ENCODE data around the gene TTC23. TPM values are rescaled to one million over a fixed set of nuclear protein-coding genes. Genes with fewer than 3 reads are reported as not detected.
"Not testable (repeated sequence)": the region's sequence is repeated elsewhere in the genome, so short reads cannot be mapped to it uniquely, and the experiment has no call there.

The TTC23 gene
- total RNA-seq, 2 donors from 2014 or later: 0.30 TPM; not detected in 1

- Mint-ChIP-seq H3K4me1 (peaks cover 2% of the 10 kb centered on the region), H3K4me3 (no peak overlapping the region), H3K36me3 (ENCODE audit: low read depth) (peaks cover 4% of the 10 kb centered on the region), H3K27me3 (peaks cover 11% of the 10 kb centered on the region), H3K27ac (no peak overlapping the region)
- H3K9me3 ChIP-seq (ENCODE audit: control insufficient read depth, low read length, poor library complexity, severe bottlenecking): no peaks in the 10 kb centered on the region
- DNase-seq (no peak), ATAC-seq (no peak)
Observed at GRCh38 chr15:99241752-99242151, 7.6 kb downstream of the TTC23 start.

GRCh38 chr15:99239545-99240198 is 9.7 kb downstream of the TTC23 start:
- Mint-ChIP-seq H3K4me1 (peaks cover 2% of the 10 kb centered on the region), H3K36me3 (ENCODE audit: low read depth) (peaks cover 6% of the 10 kb centered on the region), H3K27me3 (peaks cover 11% of the 10 kb centered on the region), H3K4me3 (no peak overlapping the region), H3K27ac (no peak overlapping the region)
- DNase-seq (no peak), ATAC-seq (peak; percentile 57)
- H3K9me3 ChIP-seq (ENCODE audit: control insufficient read depth, low read length, poor library complexity, severe bottlenecking): no peaks in the 10 kb centered on the region

- ATAC-seq (no peak), DNase-seq (no peak)
- Mint-ChIP-seq H3K36me3 (ENCODE audit: low read depth) (peaks cover 6% of the 10 kb centered on the region), H3K4me3 (no peak overlapping the region), H3K27me3 (peaks cover 11% of the 10 kb centered on the region), H3K4me1 (peaks cover 2% of the 10 kb centered on the region), H3K27ac (no peak overlapping the region)
- H3K9me3 ChIP-seq (ENCODE audit: control insufficient read depth, low read length, poor library complexity, severe bottlenecking): no peaks in the 10 kb centered on the region
Observed at GRCh38 chr15:99238849-99239248, 10.5 kb downstream of the TTC23 start.

GRCh38 chr15:99234160-99234559 is 15.2 kb downstream of the TTC23 start:
- H3K27me3 Mint-ChIP-seq, H3K4me1 Mint-ChIP-seq, ATAC-seq: not testable (repeated sequence)

GRCh38 chr15:99232740-99233139 is 16.6 kb downstream of the TTC23 start:
- H3K4me3 Mint-ChIP-seq: no peak overlapping the region

More at GRCh38 chr15:99234160-99234559, 15.2 kb downstream of the TTC23 start:
- not testable (repeated sequence) for DNase-seq; H3K36me3 Mint-ChIP-seq (ENCODE audit: low read depth); H3K27ac Mint-ChIP-seq; H3K4me3 Mint-ChIP-seq; H3K9me3 ChIP-seq (ENCODE audit: control insufficient read depth, low read length, poor library complexity, severe bottlenecking)

GRCh38 chr15:99230867-99231266 is 18.5 kb downstream of the TTC23 start:
- no peak overlapping the region for H3K4me3 Mint-ChIP-seq
- no peak for ATAC-seq
- no peak overlapping the region for H3K27ac Mint-ChIP-seq

More at GRCh38 chr15:99232740-99233139, 16.6 kb downstream of the TTC23 start:
- Mint-ChIP-seq H3K4me1 (no peaks in the 10 kb centered on the region), H3K27ac (no peak overlapping the region), H3K36me3 (ENCODE audit: low read depth) (peaks cover 2% of the 10 kb centered on the region), H3K27me3 (no peaks in the 10 kb centered on the region)
- DNase-seq (no peak), ATAC-seq (no peak)
- H3K9me3 ChIP-seq (ENCODE audit: control insufficient read depth, low read length, poor library complexity, severe bottlenecking): peaks cover 3% of the 10 kb centered on the region

GRCh38 chr15:99228120-99228770 is 21.1 kb downstream of the TTC23 start:
- peaks cover 9% of the 10 kb centered on the region for H3K27me3 Mint-ChIP-seq
- peaks cover 3% of the 10 kb centered on the region for H3K9me3 ChIP-seq (ENCODE audit: control insufficient read depth, low read length, poor library complexity, severe bottlenecking)
- no peak overlapping the region for H3K4me3 Mint-ChIP-seq
- H3K27ac Mint-ChIP-seq: no peak overlapping the region
- H3K4me1 Mint-ChIP-seq: peaks cover 4% of the 10 kb centered on the region
- H3K36me3 Mint-ChIP-seq (ENCODE audit: low read depth): peaks cover 9% of the 10 kb centered on the region
- ATAC-seq (no peak), DNase-seq (no peak)

More at GRCh38 chr15:99230867-99231266, 18.5 kb downstream of the TTC23 start:
- peaks cover 3% of the 10 kb centered on the region for H3K9me3 ChIP-seq (ENCODE audit: control insufficient read depth, low read length, poor library complexity, severe bottlenecking)
- Mint-ChIP-seq H3K4me1 (peaks cover 4% of the 10 kb centered on the region), H3K36me3 (ENCODE audit: low read depth) (peaks cover 9% of the 10 kb centered on the region), H3K27me3 (no peaks in the 10 kb centered on the region)
- no peak for DNase-seq

- Mint-ChIP-seq H3K4me3 (no peak overlapping the region), H3K27ac (no peak overlapping the region), H3K4me1 (peaks cover 4% of the 10 kb centered on the region), H3K27me3 (peaks cover 9% of the 10 kb centered on the region), H3K36me3 (ENCODE audit: low read depth) (peaks cover 9% of the 10 kb centered on the region)
- H3K9me3 ChIP-seq (ENCODE audit: control insufficient read depth, low read length, poor library complexity, severe bottlenecking): no peaks in the 10 kb centered on the region
- ATAC-seq (no peak), DNase-seq (no peak)
Observed at GRCh38 chr15:99226802-99227201, 22.6 kb downstream of the TTC23 start.

GRCh38 chr15:99224372-99225214 is 24.8 kb downstream of the TTC23 start:
- Mint-ChIP-seq H3K27me3 (peaks cover 9% of the 10 kb centered on the region), H3K27ac (no peak overlapping the region), H3K4me3 (no peak overlapping the region), H3K36me3 (ENCODE audit: low read depth) (peaks cover 9% of the 10 kb centered on the region), H3K4me1 (peaks cover 4% of the 10 kb centered on the region)
- DNase-seq (no peak), ATAC-seq (no peak)
- H3K9me3 ChIP-seq (ENCODE audit: control insufficient read depth, low read length, poor library complexity, severe bottlenecking): no peaks in the 10 kb centered on the region

GRCh38 chr15:99213187-99213811 is 36.1 kb downstream of the TTC23 start:
- H3K9me3 ChIP-seq (ENCODE audit: control insufficient read depth, low read length, poor library complexity, severe bottlenecking): no peaks in the 10 kb centered on the region
- Mint-ChIP-seq H3K4me3 (no peak overlapping the region), H3K27ac (no peak overlapping the region), H3K27me3 (peaks cover 22% of the 10 kb centered on the region), H3K36me3 (ENCODE audit: low read depth) (no peaks in the 10 kb centered on the region), H3K4me1 (no peaks in the 10 kb centered on the region)
- peak; percentile 72 for ATAC-seq
- peak in 2 of 3 donors; percentile 12 to 32 for DNase-seq

GRCh38 chr15:99212406-99212805 is 37.0 kb downstream of the TTC23 start:
- no peak for DNase-seq
- ATAC-seq: no peak
- H3K4me1 Mint-ChIP-seq: no peaks in the 10 kb centered on the region
- peaks cover 2% of the 10 kb centered on the region for H3K36me3 Mint-ChIP-seq (ENCODE audit: low read depth)
- no peak overlapping the region for H3K4me3 Mint-ChIP-seq
- peaks cover 21% of the 10 kb centered on the region for H3K27me3 Mint-ChIP-seq
- H3K27ac Mint-ChIP-seq: no peak overlapping the region
- no peaks in the 10 kb centered on the region for H3K9me3 ChIP-seq (ENCODE audit: control insufficient read depth, low read length, poor library complexity, severe bottlenecking)

- Mint-ChIP-seq H3K36me3 (ENCODE audit: low read depth) (peaks cover 2% of the 10 kb centered on the region), H3K4me3 (no peak overlapping the region), H3K27ac (no peak overlapping the region), H3K27me3 (peaks cover 21% of the 10 kb centered on the region), H3K4me1 (no peaks in the 10 kb centered on the region)
- no peak for ATAC-seq
- no peak for DNase-seq
- no peaks in the 10 kb centered on the region for H3K9me3 ChIP-seq (ENCODE audit: control insufficient read depth, low read length, poor library complexity, severe bottlenecking)
Observed at GRCh38 chr15:99211926-99212325, 37.5 kb downstream of the TTC23 start.

- H3K4me3 Mint-ChIP-seq: no peak overlapping the region
- H3K4me1 Mint-ChIP-seq: no peaks in the 10 kb centered on the region
- peaks cover 2% of the 10 kb centered on the region for H3K36me3 Mint-ChIP-seq (ENCODE audit: low read depth)
- H3K27me3 Mint-ChIP-seq: peaks cover 31% of the 10 kb centered on the region
- DNase-seq (no peak), ATAC-seq (no peak)
- H3K27ac Mint-ChIP-seq: peak overlapping the region; percentile 47
- H3K9me3 ChIP-seq (ENCODE audit: control insufficient read depth, low read length, poor library complexity, severe bottlenecking): no peaks in the 10 kb centered on the region
Observed at GRCh38 chr15:99210334-99210733, 39.0 kb downstream of the TTC23 start.

Measured in T-helper 17 cell (primary cell).